Transverse colon (tissue), 4 donors: Measurements from ENCODE around the gene LARP6.

Experiments
- CTCF ChIP-seq, 5 experiments: fragments of 200-600 bp in 3 of 5; fragments of 450-650 bp in 2 of 5; sonication (generic) in 3 of 5; IDR thresholded peaks; 1 replicate in 2 of 5; 2 replicates in 3 of 5; pipeline ENCODE4 v1.5.1; 2016 to 2017; ENCODE audit warnings: antibody characterized with exemption in 5 of 5, inconsistent platforms in 3 of 5, mild to moderate bottlenecking in 2 of 5, moderate library complexity in 1 of 5
- POLR2A ChIP-seq: fragments of 450-650 bp; IDR thresholded peaks from one replicate; pipeline ENCODE4 v1.6.1; 2016; ENCODE audit warnings: antibody characterized with exemption, mild to moderate bottlenecking, moderate library complexity
- POLR2AphosphoS5 ChIP-seq, 3 donors: sonication (generic); formaldehyde crosslinking; IDR thresholded peaks; one replicate each; pipeline ENCODE4 v1.6.1; 2016; ENCODE audit warnings: antibody characterized with exemption in 3 of 3

GRCh38 chr15:70815604-70816003 lies 38.4 kb downstream of the LARP6 start:
- TF ChIP-seq CTCF (IDR thresholded peaks at IDR 0.05) (no peak), POLR2AphosphoS5 (IDR thresholded peaks at IDR 0.05) (no peak), POLR2A (no peak)
